Lower leg skin (tissue), 3 donors: ENCODE data around the gene RGL3.

Source experiments
- POLR2A ChIP-seq, 2 donors: fragments of 450-650 bp; IDR thresholded peaks; one replicate each; pipeline ENCODE4 v1.6.1; 2016 to 2017; ENCODE audit warnings: antibody characterized with exemption in 2 of 2, mild to moderate bottlenecking in 1 of 2, moderate library complexity in 1 of 2
- TF ChIP-seq, protein P1 (sequence below), 3 donors: fragments of 450-650 bp; IDR thresholded peaks; one replicate each; pipeline ENCODE4 v1.5.1; 2016; ENCODE audit warnings: antibody characterized with exemption in 3 of 3, mild to moderate bottlenecking in 3 of 3, moderate library complexity in 2 of 3

DNA sequence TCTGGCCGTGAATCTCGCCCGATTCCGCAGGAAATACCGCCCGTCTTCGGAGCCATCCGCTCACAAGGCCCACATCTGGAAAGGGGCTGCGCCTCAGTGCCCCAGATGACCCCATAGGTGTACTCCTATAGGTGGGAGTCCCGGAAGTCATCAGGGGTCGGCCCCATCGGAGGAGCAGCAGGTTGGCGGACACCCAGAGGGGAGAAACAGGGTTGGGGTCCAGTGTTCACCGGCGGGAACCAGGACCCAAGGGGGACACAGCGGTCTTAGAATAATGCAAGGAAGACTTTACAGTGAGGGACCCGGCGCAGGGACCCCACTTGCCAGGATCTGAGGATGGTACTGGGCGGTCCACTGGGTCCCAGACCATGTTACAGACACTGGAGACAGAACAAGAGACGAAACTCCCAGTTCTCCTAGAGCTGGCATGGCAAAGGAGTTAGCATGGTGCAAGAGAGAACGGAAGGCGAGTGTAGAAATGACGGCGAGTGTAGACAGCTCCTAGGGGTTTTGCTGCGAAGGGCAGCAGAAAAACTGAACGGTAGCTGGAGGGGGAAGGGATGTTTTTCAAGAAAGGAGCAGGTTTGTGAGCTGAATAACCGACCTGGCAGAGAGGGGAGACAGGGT, 4.2 kb upstream of the RGL3 start:
- TF ChIP-seq, protein P1, sequence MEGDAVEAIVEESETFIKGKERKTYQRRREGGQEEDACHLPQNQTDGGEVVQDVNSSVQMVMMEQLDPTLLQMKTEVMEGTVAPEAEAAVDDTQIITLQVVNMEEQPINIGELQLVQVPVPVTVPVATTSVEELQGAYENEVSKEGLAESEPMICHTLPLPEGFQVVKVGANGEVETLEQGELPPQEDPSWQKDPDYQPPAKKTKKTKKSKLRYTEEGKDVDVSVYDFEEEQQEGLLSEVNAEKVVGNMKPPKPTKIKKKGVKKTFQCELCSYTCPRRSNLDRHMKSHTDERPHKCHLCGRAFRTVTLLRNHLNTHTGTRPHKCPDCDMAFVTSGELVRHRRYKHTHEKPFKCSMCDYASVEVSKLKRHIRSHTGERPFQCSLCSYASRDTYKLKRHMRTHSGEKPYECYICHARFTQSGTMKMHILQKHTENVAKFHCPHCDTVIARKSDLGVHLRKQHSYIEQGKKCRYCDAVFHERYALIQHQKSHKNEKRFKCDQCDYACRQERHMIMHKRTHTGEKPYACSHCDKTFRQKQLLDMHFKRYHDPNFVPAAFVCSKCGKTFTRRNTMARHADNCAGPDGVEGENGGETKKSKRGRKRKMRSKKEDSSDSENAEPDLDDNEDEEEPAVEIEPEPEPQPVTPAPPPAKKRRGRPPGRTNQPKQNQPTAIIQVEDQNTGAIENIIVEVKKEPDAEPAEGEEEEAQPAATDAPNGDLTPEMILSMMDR (IDR thresholded peaks at IDR 0.05): no peak
- no peak for TF ChIP-seq POLR2A (IDR thresholded peaks at IDR 0.05)
